CD4-positive, alpha-beta T cell treated with Interleukin-6 for 4 hours (primary cell): ENCODE measurements around the gene THAP4.

ENCODE experiments used
- DNase-seq: peaks from one replicate; pipeline ENCODE4 v3.0.0-alpha.2; 2020; ENCODE audit warnings: mixed read lengths

Gene THAP4

GRCh38 chr2:241542278-241542605 lies 94.7 kb downstream of the THAP4 start:
- no peak for DNase-seq

DNA sequence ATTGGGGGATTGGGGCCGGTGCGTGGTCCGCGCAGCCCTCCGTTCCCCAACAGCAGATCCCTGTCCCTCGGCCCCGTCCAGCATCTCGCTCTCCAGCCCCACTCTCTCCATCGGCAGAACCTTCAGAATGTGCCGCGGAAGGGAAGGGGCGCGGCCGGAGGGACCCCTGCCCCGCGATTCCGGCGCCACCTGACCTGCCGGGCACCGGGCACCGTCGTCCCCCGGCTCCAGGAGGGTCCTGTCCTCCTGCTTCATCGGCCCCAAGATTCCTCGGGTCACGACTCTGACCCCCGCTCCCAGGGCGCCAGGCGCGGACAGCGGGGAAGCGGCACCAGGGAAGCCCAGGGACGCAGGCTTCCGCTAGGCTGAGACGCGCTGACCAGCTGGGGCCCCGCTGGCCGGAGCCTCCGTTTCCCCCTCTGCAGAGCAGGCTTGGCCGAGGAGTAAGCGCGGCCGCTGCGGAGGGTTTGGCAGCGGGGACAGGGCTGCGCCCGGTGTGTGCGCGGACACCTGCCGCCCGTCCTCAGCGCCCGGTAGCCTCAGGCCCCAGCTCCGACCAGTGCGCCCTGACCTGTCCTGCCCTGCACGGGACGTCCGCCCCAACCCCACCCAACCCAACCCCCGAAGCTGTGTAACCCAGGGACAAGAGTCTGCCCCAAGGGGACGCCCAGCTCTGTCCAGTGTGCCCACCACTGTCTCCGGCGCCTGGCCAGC lies 95.2 kb downstream of the THAP4 start:
- DNase-seq, result no peak

DNA sequence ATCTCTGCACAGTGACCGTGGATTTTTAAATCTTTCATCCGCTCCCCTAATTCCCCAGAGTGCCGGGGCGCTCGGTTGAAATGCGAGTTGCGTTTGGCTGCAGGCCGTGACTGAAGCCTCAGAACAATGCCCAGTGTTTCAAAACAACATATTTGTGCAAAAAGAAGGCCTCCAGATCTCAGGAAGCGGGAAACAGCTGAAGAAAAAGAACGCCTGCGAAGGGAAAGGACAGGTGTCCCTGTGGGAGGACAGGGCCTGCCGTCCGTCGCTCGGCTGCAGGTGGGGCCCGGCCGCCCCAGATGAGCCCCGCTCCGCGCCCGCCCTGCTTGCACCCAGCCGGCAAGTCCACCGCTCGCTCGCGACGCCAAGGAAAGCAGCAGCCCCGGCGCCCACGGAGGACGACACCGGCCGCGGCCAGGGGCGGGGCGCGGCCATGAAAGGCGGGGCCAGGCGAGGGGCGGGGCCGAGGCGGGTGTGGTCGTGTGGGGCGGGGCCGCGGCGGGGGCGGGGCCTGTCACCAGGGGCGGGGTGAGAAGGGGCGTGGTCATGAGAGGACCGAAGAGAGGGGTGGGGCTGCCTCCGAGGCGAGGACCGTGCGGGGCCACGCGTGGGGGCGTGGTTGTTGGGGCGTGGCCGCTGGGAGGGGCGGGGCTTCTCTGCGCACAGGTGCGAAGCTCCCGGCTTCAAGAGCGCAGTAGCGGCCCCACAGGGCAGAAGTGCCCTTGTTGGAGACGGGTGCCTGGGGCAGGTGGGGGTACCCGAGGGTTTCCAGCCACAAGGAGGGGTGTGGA lies 96.0 kb downstream of the THAP4 start:
- DNase-seq, result peak; percentile 44

DNA sequence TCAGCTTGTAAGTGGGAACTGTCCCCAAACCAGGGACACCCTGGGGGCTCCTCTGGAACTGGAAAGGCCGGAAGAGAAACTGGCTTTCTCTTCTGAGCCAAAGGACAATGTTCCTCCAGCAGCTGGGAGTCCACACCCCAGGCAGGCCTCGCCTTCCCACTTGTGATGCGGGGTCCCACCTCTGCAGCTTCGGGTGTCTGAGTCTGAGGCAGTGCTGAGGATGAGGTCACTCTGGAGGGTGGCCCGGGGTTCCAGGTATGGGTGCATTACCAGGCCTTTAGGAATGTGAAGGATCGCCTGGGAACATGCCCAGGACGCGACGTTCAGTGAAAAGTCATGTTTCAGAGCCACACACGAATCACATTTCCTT lies 96.6 kb downstream of the THAP4 start:
- no peak for DNase-seq

- DNase-seq, result no peak
These were observed 97.2 kb downstream of the THAP4 start for GRCh38 chr2:241539616-241540374.

- DNase-seq, result no peak
These were observed 97.9 kb downstream of the THAP4 start for GRCh38 chr2:241538838-241539615.

- no peak for DNase-seq
These were observed 100.9 kb downstream of the THAP4 start for GRCh38 chr2:241535871-241536655.

- no peak for DNase-seq
These were observed 102.1 kb downstream of the THAP4 start for GRCh38 chr2:241534701-241535375.
